Vagina (tissue), 2 donors: Measurements from ENCODE around the gene HNRNPLL.

Source experiments
- POLR2A ChIP-seq, 2 donors: fragments of 450-650 bp; IDR thresholded peaks; one replicate each; pipeline ENCODE4 v1.6.1; 2017; ENCODE audit warnings: antibody characterized with exemption in 2 of 2, mild to moderate bottlenecking in 2 of 2, moderate library complexity in 2 of 2
- POLR2AphosphoS5 ChIP-seq, 2 donors: sonication (generic); formaldehyde crosslinking; IDR thresholded peaks; one replicate each; pipeline ENCODE4 v1.9.0; 2017; ENCODE audit warnings: antibody characterized with exemption in 2 of 2, mild to moderate bottlenecking in 2 of 2, low read depth in 1 of 2; ENCODE audit not compliant: insufficient read depth in 1 of 2
- TF ChIP-seq, protein P1 (sequence below), 3 experiments: fragments of 450-650 bp in 2 of 3; fragments of 200-600 bp in 1 of 3; sonication (generic) in 1 of 3; IDR thresholded peaks; one replicate each; pipeline ENCODE4 v1.5.1; 2017 to 2019; ENCODE audit warnings: antibody characterized with exemption in 3 of 3, mild to moderate bottlenecking in 2 of 3, moderate library complexity in 2 of 3

DNA sequence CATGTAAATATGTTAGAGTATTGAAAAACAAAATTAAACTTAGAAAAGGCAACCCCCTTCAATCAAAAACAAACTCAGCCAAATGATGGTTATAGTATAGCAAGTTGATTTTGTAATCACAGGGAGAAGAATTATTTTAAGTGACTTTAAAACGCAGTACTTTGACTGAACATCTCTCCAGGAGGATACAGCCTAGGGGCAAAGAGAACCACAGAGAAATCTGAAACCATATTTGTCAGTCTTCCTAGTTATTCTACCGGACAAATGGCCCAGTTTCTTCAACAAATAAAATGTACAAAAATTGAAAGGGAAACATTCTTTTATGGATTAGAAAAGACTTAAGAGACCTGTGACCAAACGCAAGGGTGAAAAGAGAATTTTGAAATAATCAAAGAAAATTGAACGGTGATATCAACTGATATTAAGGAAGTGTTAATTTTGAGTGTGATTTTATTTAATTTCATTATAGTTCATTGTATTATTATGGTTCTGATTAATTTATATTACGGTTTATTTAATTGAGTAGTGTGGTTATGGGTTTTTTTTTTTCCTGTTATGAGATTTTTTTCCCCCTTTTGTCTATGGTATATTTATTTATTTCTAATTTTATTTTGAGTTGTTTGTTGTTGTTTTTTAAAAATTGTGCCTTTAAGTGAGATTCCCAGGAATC lies 75.3 kb downstream of the HNRNPLL start:
- TF ChIP-seq, protein P1, sequence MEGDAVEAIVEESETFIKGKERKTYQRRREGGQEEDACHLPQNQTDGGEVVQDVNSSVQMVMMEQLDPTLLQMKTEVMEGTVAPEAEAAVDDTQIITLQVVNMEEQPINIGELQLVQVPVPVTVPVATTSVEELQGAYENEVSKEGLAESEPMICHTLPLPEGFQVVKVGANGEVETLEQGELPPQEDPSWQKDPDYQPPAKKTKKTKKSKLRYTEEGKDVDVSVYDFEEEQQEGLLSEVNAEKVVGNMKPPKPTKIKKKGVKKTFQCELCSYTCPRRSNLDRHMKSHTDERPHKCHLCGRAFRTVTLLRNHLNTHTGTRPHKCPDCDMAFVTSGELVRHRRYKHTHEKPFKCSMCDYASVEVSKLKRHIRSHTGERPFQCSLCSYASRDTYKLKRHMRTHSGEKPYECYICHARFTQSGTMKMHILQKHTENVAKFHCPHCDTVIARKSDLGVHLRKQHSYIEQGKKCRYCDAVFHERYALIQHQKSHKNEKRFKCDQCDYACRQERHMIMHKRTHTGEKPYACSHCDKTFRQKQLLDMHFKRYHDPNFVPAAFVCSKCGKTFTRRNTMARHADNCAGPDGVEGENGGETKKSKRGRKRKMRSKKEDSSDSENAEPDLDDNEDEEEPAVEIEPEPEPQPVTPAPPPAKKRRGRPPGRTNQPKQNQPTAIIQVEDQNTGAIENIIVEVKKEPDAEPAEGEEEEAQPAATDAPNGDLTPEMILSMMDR (IDR thresholded peaks at IDR 0.05) = no peak
- TF ChIP-seq POLR2A (IDR thresholded peaks at IDR 0.05) (no peak), POLR2AphosphoS5 (IDR thresholded peaks at IDR 0.05; ENCODE audit: insufficient read depth in 1 of 2, low read depth in 1 of 2) (no peak)
